Ecto neural progenitor cell (in vitro differentiated cells): ENCODE data around the gene OR6J1.
"Not testable (repeated sequence)": the region's sequence is repeated elsewhere in the genome, so short reads cannot be mapped to it uniquely, and the experiment has no call there.

Source experiments
- DNase-seq: peaks from one replicate; pipeline ENCODE4 v3.0.0-alpha.2; 2018; ENCODE audit warnings: low spot score

Gene OR6J1

GRCh38 chr14:22606380-22606779 lies 37.8 kb downstream of the OR6J1 start:
- DNase-seq: no peak

DNA sequence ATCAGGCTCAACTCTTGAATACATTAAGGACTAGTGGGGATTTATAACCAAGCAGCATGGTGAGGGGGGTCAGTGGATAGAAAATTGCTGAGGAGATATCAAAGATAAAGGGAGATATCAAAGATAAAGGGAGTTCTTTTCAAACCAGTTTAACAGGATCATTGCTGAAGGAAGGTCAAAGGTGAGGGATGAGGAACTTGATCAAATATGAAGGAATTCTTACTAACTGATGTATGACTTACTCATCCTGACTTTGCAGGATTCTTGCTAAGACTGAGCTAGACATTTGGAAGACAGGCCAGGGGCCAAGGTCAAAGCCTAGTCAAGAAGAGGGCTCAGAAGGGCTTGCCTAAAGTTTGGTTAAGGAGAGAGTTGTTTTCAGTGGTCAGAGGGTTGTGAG lies 41.3 kb downstream of the OR6J1 start:
- no peak for DNase-seq

GRCh38 chr14:22601996-22602395 lies 42.2 kb downstream of the OR6J1 start:
- DNase-seq: no peak

GRCh38 chr14:22601456-22601855 lies 42.7 kb downstream of the OR6J1 start:
- DNase-seq: no peak

GRCh38 chr14:22600027-22600426 lies 44.1 kb downstream of the OR6J1 start:
- no peak for DNase-seq

DNA sequence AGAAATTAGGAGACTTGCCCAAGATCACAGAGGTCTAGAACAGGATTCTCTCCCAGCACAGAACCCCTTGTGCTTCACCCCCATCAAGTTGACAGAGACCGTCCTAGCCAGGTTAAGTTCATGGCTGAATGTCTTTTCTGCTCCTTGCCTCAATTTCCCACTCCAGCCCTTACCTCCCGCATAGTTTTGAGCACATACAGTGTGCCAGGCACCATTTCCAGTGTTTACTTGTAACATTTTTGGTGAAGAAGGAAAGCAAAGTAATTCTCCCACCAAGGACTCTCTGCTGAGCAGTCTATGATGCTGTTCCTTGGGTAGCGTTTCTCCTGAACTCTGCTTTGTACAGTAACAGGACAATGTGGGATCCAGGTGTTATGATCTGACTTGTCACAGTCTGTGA lies 44.8 kb downstream of the OR6J1 start:
- DNase-seq: no peak

DNA sequence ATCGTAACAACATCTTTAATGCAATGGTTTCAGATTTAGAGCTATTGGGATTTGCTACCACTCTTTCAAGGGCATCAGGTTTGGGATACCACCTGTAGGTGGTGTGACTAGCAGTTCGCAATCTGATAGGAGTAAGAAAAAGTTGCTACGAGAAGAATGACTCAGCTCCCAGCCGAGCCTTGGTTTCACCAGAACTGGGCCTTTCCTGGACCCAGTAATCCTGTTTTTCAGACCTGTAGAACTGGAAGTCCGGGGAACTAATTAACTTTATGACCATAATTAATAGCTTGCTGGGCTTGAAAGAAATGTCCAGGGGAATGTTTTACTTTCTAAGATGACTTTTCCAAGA lies 45.3 kb downstream of the OR6J1 start:
- no peak for DNase-seq

- DNase-seq: peak; percentile 89
Observed at GRCh38 chr14:22598099-22598895, 45.9 kb downstream of the OR6J1 start, which contains the start of gene ABHD4. ABHD4 (plus strand) TSS chr14:22598300; CDS start chr14:22598307, 7 bp downstream.

GRCh38 chr14:22597771-22598098 lies 46.4 kb downstream of the OR6J1 start:
- no peak for DNase-seq

GRCh38 chr14:22597265-22597664 lies 46.9 kb downstream of the OR6J1 start:
- no peak for DNase-seq

- no peak for DNase-seq
Observed at GRCh38 chr14:22596354-22596879, 47.7 kb downstream of the OR6J1 start.

GRCh38 chr14:22594156-22594716 lies 49.9 kb downstream of the OR6J1 start:
- no peak for DNase-seq

- no peak for DNase-seq
Observed at GRCh38 chr14:22593601-22594000, 50.6 kb downstream of the OR6J1 start.

- no peak for DNase-seq
Observed at GRCh38 chr14:22593189-22593588, 51.0 kb downstream of the OR6J1 start.

DNA sequence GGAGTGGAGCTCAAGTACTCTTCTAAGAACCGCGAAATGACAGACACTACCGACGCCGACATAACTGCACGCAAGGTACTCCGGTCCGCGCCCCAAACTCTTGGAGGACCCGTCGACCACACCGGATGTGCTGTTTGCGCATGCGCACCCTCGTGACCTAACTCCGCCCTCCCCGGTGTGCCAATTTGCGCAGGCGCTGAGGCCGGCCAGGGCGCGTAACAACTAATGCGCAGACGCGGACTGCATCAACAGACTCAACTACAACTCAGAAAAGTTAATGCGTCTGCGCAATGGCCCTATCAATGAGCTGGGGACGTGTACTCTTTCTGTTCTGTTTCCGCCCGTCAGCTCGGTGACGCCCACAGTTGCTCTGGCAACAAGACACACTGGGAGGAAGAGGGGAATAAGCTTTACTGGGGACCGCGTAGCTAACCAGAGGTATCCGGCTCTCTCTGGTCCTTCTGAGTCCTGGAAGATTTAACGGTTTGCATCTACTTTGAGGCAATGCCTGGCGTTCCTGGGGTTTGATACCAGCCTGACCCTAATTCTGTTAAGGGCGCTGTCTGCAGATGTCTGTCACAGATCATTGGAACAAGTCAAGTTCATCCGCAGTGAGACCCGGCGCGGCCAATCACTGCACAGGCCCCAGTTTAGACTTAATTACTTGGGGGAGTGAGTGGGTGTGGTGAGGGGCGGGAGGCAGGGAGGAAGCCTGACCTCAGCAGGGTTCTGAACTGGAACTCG lies 54.9 kb downstream of the OR6J1 start, which contains the start of gene DAD1:
TSS of gene DAD1 (minus strand) at position 129 of the 744 bp plus-strand sequence. CDS start at position 62, 67 bp downstream.
- peak; percentile 100 for DNase-seq

DNA sequence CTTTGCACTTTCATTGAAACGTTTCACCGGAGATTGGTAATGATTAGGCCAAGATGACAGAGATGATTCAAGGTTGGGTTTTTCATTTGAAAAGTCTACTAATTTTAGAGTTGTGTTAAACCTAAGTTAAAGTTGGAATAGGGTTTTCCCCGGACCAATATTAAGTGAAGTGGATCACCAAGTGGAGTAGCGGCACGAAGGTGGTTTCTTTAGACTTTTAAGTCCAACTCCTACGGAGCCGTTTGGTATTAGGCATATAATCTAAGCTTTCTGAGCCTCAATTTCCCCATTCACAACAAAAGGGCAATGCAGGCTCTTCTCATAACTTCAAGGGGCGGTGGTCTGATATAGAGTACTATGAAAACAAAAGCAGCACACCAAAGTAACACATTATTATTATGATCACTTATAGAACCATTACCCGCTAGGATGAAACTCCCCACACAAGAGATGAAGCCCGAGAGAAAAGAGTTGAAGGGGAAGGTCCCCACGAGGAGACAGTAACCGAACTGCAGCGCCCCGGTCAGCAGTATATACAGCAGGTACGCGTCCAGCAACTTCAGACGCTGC lies 55.5 kb downstream of the OR6J1 start:
- DNase-seq: no peak

- DNase-seq: not testable (repeated sequence)
Observed at GRCh38 chr14:22587677-22588422, 56.3 kb downstream of the OR6J1 start.

DNA sequence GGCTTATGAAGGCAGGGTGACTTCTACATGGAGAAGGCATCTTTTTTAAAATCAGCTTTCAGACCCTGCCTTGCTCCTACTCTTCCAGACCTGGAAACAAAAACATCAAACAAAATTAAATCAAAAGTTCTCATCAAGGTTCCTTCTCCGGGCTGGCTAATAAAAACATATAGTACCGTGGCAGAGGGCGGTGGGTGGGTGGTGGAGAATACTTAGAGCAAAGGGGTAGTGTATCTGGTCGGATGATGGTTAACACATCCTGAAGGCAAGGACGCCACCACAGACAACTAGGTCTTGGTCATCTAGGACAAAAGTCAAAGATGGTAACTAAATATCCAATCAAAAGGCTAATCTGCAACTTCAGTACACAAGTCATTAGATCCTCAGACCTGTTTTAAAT lies 56.9 kb downstream of the OR6J1 start:
- no peak for DNase-seq

DNA sequence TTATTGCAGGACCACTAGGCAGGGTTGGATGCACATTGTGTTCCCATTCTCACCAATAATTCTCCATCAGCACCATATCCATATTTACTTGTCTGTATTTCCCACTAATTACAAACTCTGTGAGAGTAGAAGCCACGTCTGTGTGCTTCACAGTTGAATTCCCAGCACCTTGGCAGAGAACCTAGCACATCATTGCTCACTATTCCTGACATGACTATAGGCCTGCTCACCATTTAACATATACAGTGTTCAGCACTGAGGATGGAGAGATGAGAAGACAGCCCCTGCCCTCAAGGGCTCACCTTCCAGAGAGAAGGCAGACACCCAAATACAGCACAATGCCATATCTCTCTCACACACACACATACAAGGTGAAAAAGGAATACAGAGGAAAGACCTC lies 60.2 kb downstream of the OR6J1 start:
- no peak for DNase-seq
